K562 (cell line): ENCODE data around the gene SACM1L.
"Not testable (repeated sequence)": the region's sequence is repeated elsewhere in the genome, so short reads cannot be mapped to it uniquely, and the experiment has no call there.

Experiments used
- TF ChIP-seq, protein P1 (sequence below), 3 experiments: IDR thresholded peaks in 2 of 3; conservative IDR thresholded peaks in 1 of 3; 2 replicates each; pipeline ENCODE4 v1.5.1; 2011 to 2012; ENCODE audit warnings: low read length in 3 of 3, mild to moderate bottlenecking in 3 of 3, control low read depth in 2 of 3, improper control_type of control experiment in 1 of 3, inconsistent platforms in 1 of 3, low read depth in 1 of 3, mixed read lengths in 1 of 3, moderate library complexity in 1 of 3; ENCODE audit not compliant: insufficient read depth in 2 of 3
- TF ChIP-seq, protein P2 (sequence below), 2 experiments: fragments of 450-650 bp in 1 of 2; sonication (generic) in 1 of 2; formaldehyde crosslinking in 1 of 2; IDR thresholded peaks; 2 replicates each; pipeline versions ENCODE4 v1.7.1 to v1.9.0; 2016 to 2022; ENCODE audit warnings: inconsistent platforms in 1 of 2, mild to moderate bottlenecking in 1 of 2, missing genetic modification reagents in 1 of 2

DNA sequence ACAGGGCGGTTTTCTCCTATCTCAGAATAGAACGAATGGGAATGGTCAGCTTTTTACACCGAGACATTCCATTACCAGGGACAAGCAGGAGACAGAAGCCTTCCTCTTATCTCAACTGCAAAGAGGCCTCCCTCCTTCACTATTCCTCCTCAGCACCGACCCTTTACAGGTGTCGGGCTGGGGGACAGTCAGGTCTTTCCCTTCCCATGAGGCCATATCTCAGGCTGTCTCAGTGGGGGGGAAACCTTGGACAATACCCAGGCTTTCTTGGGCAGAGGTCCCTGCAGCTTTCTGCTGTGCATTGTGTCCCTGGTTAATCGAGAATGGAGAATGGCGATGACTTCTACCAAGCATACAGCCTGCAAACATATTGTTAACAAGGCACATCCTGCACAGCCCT, 67.9 kb downstream of the SACM1L start:
- TF ChIP-seq, protein P1, sequence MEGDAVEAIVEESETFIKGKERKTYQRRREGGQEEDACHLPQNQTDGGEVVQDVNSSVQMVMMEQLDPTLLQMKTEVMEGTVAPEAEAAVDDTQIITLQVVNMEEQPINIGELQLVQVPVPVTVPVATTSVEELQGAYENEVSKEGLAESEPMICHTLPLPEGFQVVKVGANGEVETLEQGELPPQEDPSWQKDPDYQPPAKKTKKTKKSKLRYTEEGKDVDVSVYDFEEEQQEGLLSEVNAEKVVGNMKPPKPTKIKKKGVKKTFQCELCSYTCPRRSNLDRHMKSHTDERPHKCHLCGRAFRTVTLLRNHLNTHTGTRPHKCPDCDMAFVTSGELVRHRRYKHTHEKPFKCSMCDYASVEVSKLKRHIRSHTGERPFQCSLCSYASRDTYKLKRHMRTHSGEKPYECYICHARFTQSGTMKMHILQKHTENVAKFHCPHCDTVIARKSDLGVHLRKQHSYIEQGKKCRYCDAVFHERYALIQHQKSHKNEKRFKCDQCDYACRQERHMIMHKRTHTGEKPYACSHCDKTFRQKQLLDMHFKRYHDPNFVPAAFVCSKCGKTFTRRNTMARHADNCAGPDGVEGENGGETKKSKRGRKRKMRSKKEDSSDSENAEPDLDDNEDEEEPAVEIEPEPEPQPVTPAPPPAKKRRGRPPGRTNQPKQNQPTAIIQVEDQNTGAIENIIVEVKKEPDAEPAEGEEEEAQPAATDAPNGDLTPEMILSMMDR (IDR thresholded peaks at IDR 0.05 in 2 of 3, conservative IDR thresholded peaks at IDR 0.05 in 1 of 3; ENCODE audit: insufficient read depth in 2 of 3, low read depth in 1 of 3, low read length in 3 of 3): not testable (repeated sequence)
- TF ChIP-seq, protein P2, sequence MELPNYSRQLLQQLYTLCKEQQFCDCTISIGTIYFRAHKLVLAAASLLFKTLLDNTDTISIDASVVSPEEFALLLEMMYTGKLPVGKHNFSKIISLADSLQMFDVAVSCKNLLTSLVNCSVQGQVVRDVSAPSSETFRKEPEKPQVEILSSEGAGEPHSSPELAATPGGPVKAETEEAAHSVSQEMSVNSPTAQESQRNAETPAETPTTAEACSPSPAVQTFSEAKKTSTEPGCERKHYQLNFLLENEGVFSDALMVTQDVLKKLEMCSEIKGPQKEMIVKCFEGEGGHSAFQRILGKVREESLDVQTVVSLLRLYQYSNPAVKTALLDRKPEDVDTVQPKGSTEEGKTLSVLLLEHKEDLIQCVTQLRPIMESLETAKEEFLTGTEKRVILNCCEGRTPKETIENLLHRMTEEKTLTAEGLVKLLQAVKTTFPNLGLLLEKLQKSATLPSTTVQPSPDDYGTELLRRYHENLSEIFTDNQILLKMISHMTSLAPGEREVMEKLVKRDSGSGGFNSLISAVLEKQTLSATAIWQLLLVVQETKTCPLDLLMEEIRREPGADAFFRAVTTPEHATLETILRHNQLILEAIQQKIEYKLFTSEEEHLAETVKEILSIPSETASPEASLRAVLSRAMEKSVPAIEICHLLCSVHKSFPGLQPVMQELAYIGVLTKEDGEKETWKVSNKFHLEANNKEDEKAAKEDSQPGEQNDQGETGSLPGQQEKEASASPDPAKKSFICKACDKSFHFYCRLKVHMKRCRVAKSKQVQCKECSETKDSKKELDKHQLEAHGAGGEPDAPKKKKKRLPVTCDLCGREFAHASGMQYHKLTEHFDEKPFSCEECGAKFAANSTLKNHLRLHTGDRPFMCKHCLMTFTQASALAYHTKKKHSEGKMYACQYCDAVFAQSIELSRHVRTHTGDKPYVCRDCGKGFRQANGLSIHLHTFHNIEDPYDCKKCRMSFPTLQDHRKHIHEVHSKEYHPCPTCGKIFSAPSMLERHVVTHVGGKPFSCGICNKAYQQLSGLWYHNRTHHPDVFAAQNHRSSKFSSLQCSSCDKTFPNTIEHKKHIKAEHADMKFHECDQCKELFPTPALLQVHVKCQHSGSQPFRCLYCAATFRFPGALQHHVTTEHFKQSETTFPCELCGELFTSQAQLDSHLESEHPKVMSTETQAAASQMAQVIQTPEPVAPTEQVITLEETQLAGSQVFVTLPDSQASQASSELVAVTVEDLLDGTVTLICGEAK (IDR thresholded peaks at IDR 0.05): not testable (repeated sequence)
- TF ChIP-seq, protein P2 (CRISPR knock-in tag; IDR thresholded peaks at IDR 0.05): not testable (repeated sequence)
